HG02884 (cell line): ENCODE results near the gene SPON1.
"Not testable (repeated sequence)": the region's sequence is repeated elsewhere in the genome, so short reads cannot be mapped to it uniquely, and the experiment has no call there.

Experiments
- ATAC-seq: cut with Tn5 transposase; IDR thresholded peaks from one replicate; pipeline ENCODE4 v1.9.1; 2021; ENCODE audit warnings: mild to moderate bottlenecking, moderate library complexity; ENCODE audit not compliant: unreplicated experiment

The SPON1 gene

GRCh38 chr11:13962562-13963168 is at the start of gene SPON1:
Gene SPON1 (plus strand): TSS chr11:13962723. CDS start chr11:13962905, 182 bp downstream.
- ATAC-seq: no peak

GRCh38 chr11:13917264-13917663 is 45.3 kb upstream of the SPON1 start:
- ATAC-seq: no peak

- ATAC-seq: no peak
Measured at GRCh38 chr11:13917904-13918303, 44.6 kb upstream of the SPON1 start.

GRCh38 chr11:13920756-13921155 is 41.8 kb upstream of the SPON1 start:
- no peak for ATAC-seq

- ATAC-seq: no peak
Measured at GRCh38 chr11:13921545-13921944, 41.0 kb upstream of the SPON1 start.

- no peak for ATAC-seq
Measured at GRCh38 chr11:13923182-13923581, 39.3 kb upstream of the SPON1 start.

GRCh38 chr11:13923716-13924650 is 38.5 kb upstream of the SPON1 start:
- peak; percentile 61 for ATAC-seq

GRCh38 chr11:13924801-13925327 is 37.7 kb upstream of the SPON1 start:
- no peak for ATAC-seq

GRCh38 chr11:13926366-13926765 is 36.2 kb upstream of the SPON1 start:
- not testable (repeated sequence) for ATAC-seq

- no peak for ATAC-seq
Measured at GRCh38 chr11:13926981-13927380, 35.5 kb upstream of the SPON1 start.

- no peak for ATAC-seq
Measured at GRCh38 chr11:13927481-13927880, 35.0 kb upstream of the SPON1 start.

GRCh38 chr11:13928566-13929251 is 33.8 kb upstream of the SPON1 start:
- ATAC-seq: no peak

- no peak for ATAC-seq
Measured at GRCh38 chr11:13929395-13929891, 33.1 kb upstream of the SPON1 start.

GRCh38 chr11:13931356-13931755 is 31.2 kb upstream of the SPON1 start:
- no peak for ATAC-seq

GRCh38 chr11:13937154-13937553 is 25.4 kb upstream of the SPON1 start:
- not testable (repeated sequence) for ATAC-seq

- ATAC-seq: not testable (repeated sequence)
Measured at GRCh38 chr11:13938829-13939228, 23.7 kb upstream of the SPON1 start.

- ATAC-seq: no peak
Measured at GRCh38 chr11:13939961-13940906, 22.3 kb upstream of the SPON1 start.

- ATAC-seq: no peak
Measured at GRCh38 chr11:13940907-13941256, 21.6 kb upstream of the SPON1 start.

GRCh38 chr11:13941775-13942174 is 20.7 kb upstream of the SPON1 start:
- ATAC-seq: no peak

GRCh38 chr11:13942378-13942777 is 20.1 kb upstream of the SPON1 start:
- ATAC-seq: no peak
